Stimulated activated CD4-positive, alpha-beta T cell treated with anti-CD3 and anti-CD28 coated beads, TNF-alpha, amount 100 ng/mL, for 24 hours (primary cell): ENCODE data around the gene DCTN2.
A peak's percentile ranks its signal among the peaks of the same experiment; 100 is the strongest.
"Not testable (repeated sequence)": the region's sequence is repeated elsewhere in the genome, so short reads cannot be mapped to it uniquely, and the experiment has no call there.

ENCODE experiments used
- DNase-seq, 3 experiments: peaks; one replicate each; pipeline ENCODE4 v3.0.0-alpha.2; 2020; ENCODE audit warnings: low read depth in 3 of 3

The DCTN2 gene

GRCh38 chr12:57546438-57547287 lies at the start of gene DCTN2:
Gene DCTN2, minus strand, starts transcription at chr12:57547192. Its CDS starts 129 bp downstream, at chr12:57547063.
- peak; percentile 88 to 96 (median 92) for DNase-seq

- DNase-seq: no peak
These were observed 46.2 kb upstream of the DCTN2 start for GRCh38 chr12:57593187-57593586.

- DNase-seq: no peak
These were observed 45.7 kb upstream of the DCTN2 start for GRCh38 chr12:57592551-57593165.

GRCh38 chr12:57591782-57592325 lies 44.9 kb upstream of the DCTN2 start:
- DNase-seq: no peak

GRCh38 chr12:57590864-57591781 lies 44.1 kb upstream of the DCTN2 start, which contains the start of gene PIP4K2C:
Gene PIP4K2C, plus strand, starts transcription at chr12:57591192. Its CDS starts 98 bp downstream, at chr12:57591290.
- DNase-seq: peak; percentile 50 to 80 (median 60)

- no peak for DNase-seq
These were observed 43.5 kb upstream of the DCTN2 start for GRCh38 chr12:57590479-57590863.

GRCh38 chr12:57588951-57589610 lies 42.1 kb upstream of the DCTN2 start:
- DNase-seq: not testable (repeated sequence)

- DNase-seq: no peak
These were observed 39.9 kb upstream of the DCTN2 start for GRCh38 chr12:57586832-57587429.

GRCh38 chr12:57586128-57586527 lies 39.1 kb upstream of the DCTN2 start:
- DNase-seq: no peak

GRCh38 chr12:57585156-57585555 lies 38.2 kb upstream of the DCTN2 start:
- no peak for DNase-seq

- DNase-seq: no peak
These were observed 37.7 kb upstream of the DCTN2 start for GRCh38 chr12:57584690-57585089.

GRCh38 chr12:57584050-57584449 lies 37.1 kb upstream of the DCTN2 start:
- no peak for DNase-seq

GRCh38 chr12:57583008-57583831 lies 36.2 kb upstream of the DCTN2 start:
- peak; percentile 43 to 60 (median 52) for DNase-seq

- no peak for DNase-seq
These were observed 35.4 kb upstream of the DCTN2 start for GRCh38 chr12:57582440-57582839.

- no peak for DNase-seq
These were observed 34.8 kb upstream of the DCTN2 start for GRCh38 chr12:57581802-57582201.

GRCh38 chr12:57580466-57580795 lies 33.4 kb upstream of the DCTN2 start:
- no peak for DNase-seq

- no peak for DNase-seq
These were observed 32.9 kb upstream of the DCTN2 start for GRCh38 chr12:57579677-57580465.

- no peak for DNase-seq
These were observed 32.0 kb upstream of the DCTN2 start for GRCh38 chr12:57579011-57579410.
